Astrocyte (in vitro differentiated cells and primary cell): Measurements from ENCODE around the gene DPY19L3.

Source experiments
- CTCF ChIP-seq: IDR thresholded peaks from 2 replicates; pipeline ENCODE4 v1.5.1; 2011; ENCODE audit warnings: low read depth, mild to moderate bottlenecking, inconsistent platforms, low read length, moderate library complexity; ENCODE audit not compliant: insufficient read depth
- EZH2 ChIP-seq: IDR thresholded peaks from 2 replicates; pipeline ENCODE4 v1.6.1; 2012; ENCODE audit warnings: mild to moderate bottlenecking, low read length, inconsistent platforms; ENCODE audit not compliant: insufficient read depth

DNA sequence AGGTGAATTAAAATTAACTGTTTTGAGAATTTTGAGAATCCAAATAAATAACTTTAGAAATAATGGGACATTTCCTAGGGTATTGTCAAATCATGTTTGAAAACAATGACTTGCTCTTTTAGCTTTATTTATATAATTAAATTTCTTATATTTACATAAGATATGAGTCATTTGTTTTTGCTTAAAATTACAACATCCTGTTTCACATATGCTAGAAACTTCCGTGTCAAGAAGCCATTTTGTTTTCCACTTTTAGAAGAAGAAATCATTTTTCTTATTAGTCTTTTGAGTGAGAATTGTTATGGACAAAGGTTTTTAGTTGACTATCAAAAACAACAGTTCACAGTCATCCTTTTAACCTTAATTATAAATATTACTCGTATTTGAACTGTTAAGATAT lies 48.2 kb downstream of the DPY19L3 start:
- TF ChIP-seq EZH2 (no peak), CTCF (no peak)
